LNCaP clone FGC (cell line): ENCODE measurements around the gene BRAF.
"Not testable (repeated sequence)": the region's sequence is repeated elsewhere in the genome, so short reads cannot be mapped to it uniquely, and the experiment has no call there.

Source experiments
- DNase-seq: peaks from one replicate; pipeline ENCODE4 v3.0.0-alpha.2; 2011; ENCODE audit warnings: low read depth
- H3K4me3 ChIP-seq: 2 replicates; pipeline ENCODE4 v1.5.1; 2011; ENCODE audit warnings: mild to moderate bottlenecking, low read depth, low read length, control low read depth
- TF ChIP-seq, protein P1 (sequence below): IDR thresholded peaks from 2 replicates; pipeline ENCODE4 v1.5.1; 2012; ENCODE audit warnings: mild to moderate bottlenecking; ENCODE audit not compliant: control insufficient read depth, insufficient read depth; ENCODE audit errors: extremely low read depth

The BRAF gene

DNA sequence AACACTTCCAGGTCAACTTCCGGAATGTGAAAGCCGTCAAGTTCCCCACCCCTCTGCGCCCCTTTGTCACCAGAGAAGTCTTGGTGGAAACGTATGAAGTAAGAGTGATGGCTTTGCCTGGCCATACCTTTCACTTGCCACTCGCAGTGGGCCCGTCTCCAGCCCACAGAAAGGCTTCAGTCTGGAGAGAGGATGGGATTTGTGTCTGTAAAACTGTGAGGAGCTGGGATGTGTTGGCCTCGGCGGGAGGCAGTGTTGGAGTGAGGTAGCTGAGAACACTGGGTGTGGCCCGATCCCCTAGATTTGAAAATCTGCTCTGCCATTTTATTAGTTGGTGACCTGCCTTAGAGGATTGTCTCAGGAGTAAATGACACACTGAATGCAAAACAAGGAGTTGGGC lies 245.5 kb downstream of the BRAF start:
- no peak overlapping the region for H3K4me3 ChIP-seq
- no peak for DNase-seq
- TF ChIP-seq, protein P1, sequence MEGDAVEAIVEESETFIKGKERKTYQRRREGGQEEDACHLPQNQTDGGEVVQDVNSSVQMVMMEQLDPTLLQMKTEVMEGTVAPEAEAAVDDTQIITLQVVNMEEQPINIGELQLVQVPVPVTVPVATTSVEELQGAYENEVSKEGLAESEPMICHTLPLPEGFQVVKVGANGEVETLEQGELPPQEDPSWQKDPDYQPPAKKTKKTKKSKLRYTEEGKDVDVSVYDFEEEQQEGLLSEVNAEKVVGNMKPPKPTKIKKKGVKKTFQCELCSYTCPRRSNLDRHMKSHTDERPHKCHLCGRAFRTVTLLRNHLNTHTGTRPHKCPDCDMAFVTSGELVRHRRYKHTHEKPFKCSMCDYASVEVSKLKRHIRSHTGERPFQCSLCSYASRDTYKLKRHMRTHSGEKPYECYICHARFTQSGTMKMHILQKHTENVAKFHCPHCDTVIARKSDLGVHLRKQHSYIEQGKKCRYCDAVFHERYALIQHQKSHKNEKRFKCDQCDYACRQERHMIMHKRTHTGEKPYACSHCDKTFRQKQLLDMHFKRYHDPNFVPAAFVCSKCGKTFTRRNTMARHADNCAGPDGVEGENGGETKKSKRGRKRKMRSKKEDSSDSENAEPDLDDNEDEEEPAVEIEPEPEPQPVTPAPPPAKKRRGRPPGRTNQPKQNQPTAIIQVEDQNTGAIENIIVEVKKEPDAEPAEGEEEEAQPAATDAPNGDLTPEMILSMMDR: no peak

DNA sequence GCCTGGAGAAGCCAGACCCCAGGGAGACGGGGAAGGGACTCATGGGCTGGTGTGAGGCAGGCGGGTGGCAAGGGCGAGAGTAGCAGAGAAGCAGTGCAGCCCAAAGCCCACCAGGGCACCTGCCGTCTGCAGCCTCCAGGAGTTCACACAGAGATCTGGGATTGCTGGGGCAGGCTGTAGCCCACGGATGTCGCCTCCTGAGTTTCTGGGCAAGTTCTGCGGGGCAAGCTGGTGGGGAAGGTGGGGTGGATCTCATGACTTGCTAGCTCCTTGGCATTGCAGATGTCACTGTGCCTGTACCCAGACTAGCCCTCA lies 246.0 kb downstream of the BRAF start:
- TF ChIP-seq, protein P1: no peak
- DNase-seq: no peak
- H3K4me3 ChIP-seq: no peak overlapping the region

DNA sequence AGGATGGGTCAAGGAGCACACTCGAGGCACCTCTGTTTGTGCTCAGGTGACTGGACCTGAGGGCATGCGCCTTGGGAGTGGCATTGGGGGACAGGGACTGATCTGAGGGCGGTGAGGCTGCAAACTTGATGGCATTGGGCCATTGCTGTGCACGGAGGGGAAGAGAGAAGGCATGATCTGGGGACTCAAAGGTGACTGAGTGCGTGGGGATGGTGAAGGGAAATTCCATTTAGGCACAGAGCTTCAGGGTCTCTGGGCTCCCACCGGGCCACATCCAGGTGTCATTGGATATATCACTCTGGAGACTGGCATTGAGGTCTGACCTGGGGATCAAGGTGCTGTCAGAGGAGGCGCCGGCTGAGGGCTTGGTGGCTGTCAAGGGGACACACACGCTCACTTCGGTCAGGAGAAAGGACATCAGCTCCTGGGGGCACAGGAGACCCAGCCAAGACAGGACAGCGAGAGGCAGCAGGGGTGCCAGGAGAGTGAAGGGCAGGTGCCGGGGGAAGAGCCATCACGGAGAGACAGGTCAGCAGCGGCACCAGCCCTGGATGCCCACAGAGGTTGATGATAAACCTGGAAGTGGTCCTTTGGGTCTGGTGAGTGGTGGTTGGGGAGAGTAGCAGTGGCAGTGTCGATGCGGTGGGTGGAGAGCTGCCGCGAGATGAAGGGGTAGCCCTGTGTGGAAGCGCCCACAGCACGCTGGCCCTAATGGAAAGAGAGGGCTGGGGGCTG lies 246.5 kb downstream of the BRAF start:
- TF ChIP-seq, protein P1: no peak
- no peak overlapping the region for H3K4me3 ChIP-seq
- DNase-seq: no peak

DNA sequence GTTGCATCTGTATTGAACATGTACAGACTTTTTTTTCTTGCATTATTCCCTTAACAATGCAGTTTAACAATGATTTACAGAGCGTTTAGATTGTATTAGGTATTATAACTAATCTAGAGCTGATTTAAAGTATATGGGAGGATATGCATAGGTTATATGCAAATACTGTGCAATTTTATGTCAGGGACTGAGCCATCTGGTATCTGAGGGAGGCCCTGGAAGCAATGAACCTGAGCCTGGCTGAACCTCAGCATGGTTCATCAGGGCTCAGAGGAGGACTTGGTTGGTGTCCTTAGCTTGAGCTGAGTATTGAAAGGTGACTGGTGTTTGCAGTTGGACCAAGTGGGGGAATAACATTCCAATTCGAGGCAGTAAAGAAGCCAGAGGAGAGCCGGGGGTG lies 247.2 kb downstream of the BRAF start:
- no peak overlapping the region for H3K4me3 ChIP-seq
- no peak for DNase-seq
- TF ChIP-seq, protein P1: no peak

DNA sequence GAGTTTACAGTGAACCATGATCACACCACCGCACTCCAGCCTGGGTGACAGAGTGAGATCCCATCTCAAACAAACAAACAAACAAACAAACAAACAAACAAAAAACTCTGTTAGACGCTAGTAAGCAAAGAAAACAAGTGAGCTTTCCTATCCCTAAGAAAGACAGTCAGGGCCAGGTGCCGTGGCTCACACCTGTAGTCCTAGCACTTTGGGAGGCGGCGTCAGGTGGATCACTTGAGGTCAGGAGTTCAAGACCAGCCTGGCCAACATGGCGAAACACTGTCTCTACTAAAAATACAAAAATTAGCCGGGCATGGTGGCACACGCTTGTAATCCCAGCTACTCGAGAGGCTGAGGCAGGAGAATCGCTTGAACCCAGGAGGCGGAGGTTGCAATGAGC lies 247.8 kb downstream of the BRAF start:
- not testable (repeated sequence) for DNase-seq, H3K4me3 ChIP-seq

DNA sequence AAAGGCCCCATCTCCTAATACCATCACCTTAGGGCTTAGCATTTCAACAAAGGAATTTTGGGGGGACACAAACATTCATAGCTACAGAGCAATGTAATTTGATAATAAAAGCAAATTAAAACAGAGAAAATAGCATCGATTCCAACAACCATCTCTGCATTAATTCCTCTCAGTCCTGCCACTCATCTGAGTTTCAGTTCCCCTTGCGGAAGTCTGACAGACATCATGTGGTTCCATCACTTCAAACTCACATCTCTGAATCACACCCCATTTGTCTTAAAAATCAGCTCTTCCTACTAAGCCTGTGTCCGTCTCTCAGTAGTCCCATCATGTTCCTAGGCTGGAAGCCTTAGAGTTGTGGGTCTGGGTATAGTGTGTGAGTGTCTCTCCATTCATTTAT lies 248.4 kb downstream of the BRAF start:
- TF ChIP-seq, protein P1: no peak
- no peak overlapping the region for H3K4me3 ChIP-seq

DNA sequence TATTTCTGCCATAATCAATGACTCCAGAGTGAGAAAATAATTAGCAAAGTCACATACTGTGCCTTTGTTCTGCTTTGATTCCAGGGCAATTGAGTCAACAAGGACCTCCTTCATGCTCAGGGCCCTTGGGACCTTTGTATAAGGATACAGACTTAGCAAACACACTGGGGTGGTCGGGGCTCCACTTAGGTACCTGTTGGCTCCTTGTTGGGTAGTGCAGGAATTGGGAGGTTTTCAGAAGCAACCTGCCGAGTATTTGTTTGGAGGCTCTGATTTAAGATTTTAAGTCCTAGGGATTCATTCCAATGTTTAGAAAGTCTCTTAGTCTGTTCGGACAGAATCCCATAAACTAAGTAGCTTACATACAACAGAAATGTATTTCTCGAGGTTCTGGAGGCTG lies 249.0 kb downstream of the BRAF start:
- no peak overlapping the region for H3K4me3 ChIP-seq
- no peak for DNase-seq
- TF ChIP-seq, protein P1: no peak

More for the DNA sequence above, 248.4 kb downstream of the BRAF start:
- no peak for DNase-seq
